Effector memory CD4-positive, alpha-beta T cell (primary cell): Measurements from ENCODE around the gene DES.
"Not testable (repeated sequence)": the region's sequence is repeated elsewhere in the genome, so short reads cannot be mapped to it uniquely, and the experiment has no call there.

ENCODE experiments used
- DNase-seq, 3 donors: peaks; one replicate each; pipeline ENCODE4 v3.0.0-alpha.2; 2020
- H3K27ac ChIP-seq: 2 replicates; pipeline ENCODE4 v1.7.0; 2013; ENCODE audit warnings: mild to moderate bottlenecking, low read length, moderate library complexity; ENCODE audit not compliant: insufficient read depth, poor library complexity, severe bottlenecking
- H3K27me3 ChIP-seq: replicated peaks from 2 replicates; pipeline ENCODE4 v1.7.0; 2013; ENCODE audit warnings: mild to moderate bottlenecking, low read length; ENCODE audit not compliant: insufficient read depth, control insufficient read depth, poor library complexity, severe bottlenecking
- H3K36me3 ChIP-seq: 2 replicates; pipeline ENCODE4 v1.7.0; 2013; ENCODE audit warnings: mild to moderate bottlenecking, low read length, moderate library complexity; ENCODE audit not compliant: control insufficient read depth, insufficient read depth
- H3K4me1 ChIP-seq: 2 replicates; pipeline ENCODE4 v1.7.0; 2013; ENCODE audit warnings: low read length, mild to moderate bottlenecking; ENCODE audit not compliant: control insufficient read depth, insufficient read depth, poor library complexity, severe bottlenecking
- H3K4me3 ChIP-seq: 2 replicates; pipeline ENCODE4 v1.7.0; 2013; ENCODE audit warnings: low read length, low read depth, mild to moderate bottlenecking; ENCODE audit not compliant: insufficient read depth, poor library complexity, severe bottlenecking
- H3K9me3 ChIP-seq: 2 replicates; pipeline ENCODE4 v1.7.0; 2013; ENCODE audit warnings: mild to moderate bottlenecking, low read length, moderate library complexity; ENCODE audit not compliant: control insufficient read depth

Gene DES

DNA sequence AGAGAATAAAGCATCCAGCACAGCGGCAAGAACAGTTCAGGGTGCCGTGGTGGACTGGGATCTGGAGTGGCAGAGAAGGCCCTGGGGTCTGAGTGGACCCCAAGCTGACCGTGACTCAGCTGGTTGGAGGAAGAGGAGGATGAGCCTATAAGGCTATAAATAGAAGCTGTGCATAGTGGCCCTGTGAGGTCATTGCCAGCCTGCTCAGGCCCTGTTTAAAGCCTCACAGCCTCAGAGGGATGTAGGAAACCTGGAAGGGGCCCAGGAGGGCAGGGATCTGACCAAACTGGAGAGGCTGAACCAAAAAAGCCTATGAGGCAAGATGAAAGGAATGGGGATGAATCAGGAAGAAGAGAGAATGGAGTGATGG, 11.3 kb upstream of the DES start:
- no peak for DNase-seq
- Histone ChIP-seq H3K27ac (no peak overlapping the region), H3K4me3 (no peak overlapping the region), H3K4me1 (peaks cover 5% of the 10 kb centered on the region), H3K36me3 (no peaks in the 10 kb centered on the region), H3K27me3 (no peaks in the 10 kb centered on the region), H3K9me3 (no peaks in the 10 kb centered on the region)

DNA sequence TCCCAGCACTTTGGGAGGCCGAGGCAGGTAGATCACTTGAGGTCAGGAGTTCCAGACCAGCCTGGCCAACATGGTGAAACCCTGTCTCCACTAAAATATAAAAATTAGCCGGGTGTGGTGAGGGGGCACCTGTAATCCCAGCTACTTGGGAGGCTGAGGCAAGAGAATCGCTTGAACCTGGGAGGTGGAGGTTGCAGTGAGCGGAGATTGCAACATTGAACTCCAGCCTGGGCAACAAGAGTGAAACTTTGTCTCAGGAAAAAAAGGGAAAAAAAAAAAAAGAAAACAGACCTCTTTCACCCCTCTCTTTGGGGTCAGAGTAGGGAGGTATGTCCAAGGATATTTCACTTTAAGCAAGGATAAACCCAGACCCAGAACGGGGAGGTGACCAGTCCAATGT, 10.8 kb upstream of the DES start:
- DNase-seq, H3K4me3 ChIP-seq, H3K9me3 ChIP-seq, H3K4me1 ChIP-seq, H3K27me3 ChIP-seq, H3K27ac ChIP-seq, H3K36me3 ChIP-seq: not testable (repeated sequence)

DNA sequence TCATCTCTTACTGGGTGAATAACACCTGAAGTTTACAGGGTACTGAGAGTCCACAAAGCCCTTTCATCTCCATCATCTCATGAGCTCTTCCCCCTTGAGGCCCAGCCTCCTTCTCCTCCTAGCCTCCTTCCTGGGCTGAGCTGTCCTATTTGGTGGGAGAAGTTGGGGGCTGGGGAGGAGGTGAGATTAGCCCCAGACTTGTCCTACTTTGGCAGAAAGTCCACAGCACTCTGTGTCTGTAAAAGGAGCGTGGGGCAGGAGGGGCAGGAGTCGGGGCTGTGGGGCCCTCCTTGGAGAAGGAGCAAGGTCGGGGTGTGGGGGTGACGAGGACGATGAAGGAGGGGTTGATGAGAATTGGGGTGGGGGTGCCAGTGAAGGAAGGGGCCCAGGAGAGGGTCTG, 10.0 kb upstream of the DES start:
- Histone ChIP-seq H3K4me1 (peaks cover under 1% of the 10 kb centered on the region), H3K27me3 (no peaks in the 10 kb centered on the region)

DNA sequence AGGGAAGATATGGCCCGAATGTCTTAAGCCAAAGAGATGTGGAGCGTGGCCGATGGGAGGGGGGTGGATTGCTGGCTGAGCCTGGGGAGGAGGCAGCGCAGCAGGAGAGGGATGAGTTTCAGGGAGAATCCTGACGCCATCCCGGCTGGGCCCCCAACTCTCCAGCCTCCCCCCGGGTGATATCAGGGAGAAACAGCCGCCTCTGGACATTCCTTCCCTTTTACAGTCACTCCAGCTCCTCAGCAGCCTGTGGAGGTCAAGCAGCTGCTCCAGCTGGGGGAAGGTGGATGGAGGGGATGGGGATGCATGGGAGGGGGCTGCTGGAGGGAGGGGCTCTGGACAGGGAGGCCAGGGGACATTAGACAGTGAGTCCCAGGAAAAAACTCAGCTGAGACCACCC, 9.5 kb upstream of the DES start:
- H3K27ac ChIP-seq, result no peak overlapping the region

More for the DNA sequence above, 10.0 kb upstream of the DES start:
- no peak for DNase-seq
- H3K36me3 ChIP-seq, result no peaks in the 10 kb centered on the region
- H3K9me3 ChIP-seq, result no peaks in the 10 kb centered on the region
- H3K4me3 ChIP-seq, result no peak overlapping the region
- H3K27ac ChIP-seq, result no peak overlapping the region

DNA sequence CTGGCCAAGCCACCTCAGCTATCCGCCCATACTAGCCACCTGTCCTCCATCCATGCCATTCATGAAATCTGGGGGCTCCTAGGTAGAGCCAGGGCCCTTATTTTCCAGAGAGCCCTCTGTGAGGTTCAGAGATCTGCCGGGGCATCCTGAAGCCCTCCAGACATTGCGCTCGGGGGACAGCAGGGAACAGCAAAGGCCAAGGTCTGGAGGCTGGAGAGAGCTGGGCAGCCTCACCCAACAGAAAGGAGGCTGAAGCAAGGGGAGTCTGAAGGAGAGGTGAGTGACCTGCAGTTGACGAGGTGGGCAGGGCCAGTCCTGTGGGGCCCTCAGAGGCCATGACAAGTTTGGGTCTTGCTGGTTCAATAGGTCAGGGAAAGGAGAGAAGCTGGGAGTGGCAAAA, 8.6 kb upstream of the DES start:
- Histone ChIP-seq H3K36me3 (no peaks in the 10 kb centered on the region), H3K4me3 (no peak overlapping the region), H3K27me3 (no peaks in the 10 kb centered on the region), H3K9me3 (no peaks in the 10 kb centered on the region), H3K27ac (no peak overlapping the region), H3K4me1 (no peaks in the 10 kb centered on the region)
- no peak for DNase-seq

More for the DNA sequence above, 9.5 kb upstream of the DES start:
- H3K4me3 ChIP-seq, result no peak overlapping the region
- H3K27me3 ChIP-seq, result no peaks in the 10 kb centered on the region
- no peaks in the 10 kb centered on the region for H3K36me3 ChIP-seq
- no peak for DNase-seq
- no peaks in the 10 kb centered on the region for H3K9me3 ChIP-seq
- no peaks in the 10 kb centered on the region for H3K4me1 ChIP-seq

DNA sequence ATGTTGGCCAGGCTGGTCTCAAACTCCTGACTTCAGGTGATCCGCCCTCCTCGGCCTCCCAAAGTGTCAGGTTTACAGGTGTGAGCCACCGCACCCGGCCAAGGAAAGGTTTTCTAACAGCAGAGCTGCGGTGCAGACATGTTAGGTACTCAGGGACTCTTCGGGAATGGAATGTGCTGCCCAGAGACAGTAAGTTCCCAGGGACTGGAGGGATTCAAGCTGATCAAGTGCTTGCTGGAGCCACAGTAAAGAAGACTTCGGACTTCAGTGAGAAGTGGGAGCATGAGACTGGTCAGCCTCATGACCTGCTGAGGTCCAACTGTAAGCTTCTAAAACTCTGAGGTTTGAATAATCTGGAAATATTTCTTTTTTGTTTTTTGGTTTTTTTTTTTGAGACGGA, 7.8 kb upstream of the DES start:
- Histone ChIP-seq H3K4me1 (no peaks in the 10 kb centered on the region), H3K9me3 (no peaks in the 10 kb centered on the region), H3K27me3 (no peaks in the 10 kb centered on the region), H3K36me3 (no peaks in the 10 kb centered on the region), H3K4me3 (no peak overlapping the region), H3K27ac (no peak overlapping the region)
- no peak for DNase-seq

DNA sequence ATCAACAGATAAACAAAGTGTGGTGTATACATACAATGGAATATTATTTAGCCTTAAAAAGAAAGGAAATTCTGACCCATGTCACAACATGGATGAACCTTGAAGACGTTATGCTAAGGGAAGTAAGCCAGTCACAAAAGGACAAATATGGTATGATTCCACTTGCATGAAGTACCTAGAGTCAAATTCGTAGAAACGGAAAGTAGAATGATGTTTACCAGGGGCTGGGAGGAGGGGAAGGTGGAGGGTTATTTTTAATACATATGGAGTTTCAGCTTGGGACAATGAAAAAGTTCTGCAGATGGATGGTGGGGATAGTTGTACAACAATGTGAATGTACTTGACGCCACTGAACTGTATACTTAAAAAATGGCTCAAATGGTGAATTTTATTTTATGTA, 3.3 kb upstream of the DES start:
- DNase-seq, result no peak
- Histone ChIP-seq H3K27ac (no peak overlapping the region), H3K36me3 (no peaks in the 10 kb centered on the region), H3K27me3 (peaks cover 16% of the 10 kb centered on the region), H3K4me3 (no peak overlapping the region), H3K4me1 (no peaks in the 10 kb centered on the region), H3K9me3 (no peaks in the 10 kb centered on the region)

DNA sequence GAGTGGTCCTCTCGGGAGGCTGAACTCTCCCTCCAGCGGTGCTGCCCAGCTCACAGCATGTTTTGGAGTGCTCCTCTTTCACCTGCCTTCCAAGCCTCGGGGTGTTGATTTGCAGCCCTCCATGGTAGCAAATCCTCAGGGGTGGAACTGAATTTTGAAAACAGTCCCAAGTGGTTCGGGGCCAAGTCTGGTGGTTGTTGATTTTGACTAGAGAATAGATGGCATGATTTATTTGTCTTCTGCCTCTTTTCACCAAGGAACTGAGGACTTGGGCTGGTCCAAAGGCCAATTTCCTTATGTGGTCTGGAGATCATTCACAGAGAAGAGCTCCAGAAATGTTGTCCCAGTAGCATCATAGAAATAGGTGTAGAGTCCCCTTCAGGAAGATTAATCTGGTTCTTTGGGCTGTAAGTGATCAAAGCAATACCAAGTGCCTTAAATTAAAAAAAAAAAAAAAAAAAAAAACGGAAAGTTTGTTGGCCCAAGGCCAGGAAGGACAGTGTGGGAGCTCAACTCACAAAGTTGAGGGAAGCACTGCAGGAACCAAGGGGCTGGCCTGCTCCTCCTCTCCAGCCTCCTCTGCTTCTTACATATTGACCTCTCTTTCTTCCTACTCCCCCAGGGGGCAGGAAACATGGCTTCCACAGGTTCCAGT, 2.5 kb upstream of the DES start:
- Histone ChIP-seq H3K27me3 (peaks cover 16% of the 10 kb centered on the region), H3K4me1 (no peaks in the 10 kb centered on the region), H3K4me3 (no peak overlapping the region), H3K9me3 (no peaks in the 10 kb centered on the region), H3K36me3 (no peaks in the 10 kb centered on the region), H3K27ac (no peak overlapping the region)
- no peak for DNase-seq

DNA sequence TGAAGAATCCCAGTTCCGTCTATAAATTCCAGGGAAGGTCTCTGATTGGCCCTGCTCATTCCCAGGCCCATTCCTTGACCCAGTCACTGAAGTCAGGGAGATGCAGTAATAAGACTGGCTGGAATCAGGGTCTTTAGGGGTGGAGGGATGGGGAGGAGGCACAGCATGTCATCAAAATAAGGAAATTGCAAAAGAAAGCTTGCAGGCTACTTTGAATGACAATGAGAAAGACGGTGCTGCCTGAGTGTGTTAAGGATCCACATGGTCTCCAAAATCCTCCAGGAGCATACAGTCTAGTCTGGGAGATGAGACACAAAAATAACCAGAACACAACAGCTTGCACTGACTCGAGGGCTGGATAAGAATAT, 2.0 kb upstream of the DES start:
- Histone ChIP-seq H3K27ac (no peak overlapping the region), H3K36me3 (no peaks in the 10 kb centered on the region), H3K27me3 (peaks cover 16% of the 10 kb centered on the region), H3K4me3 (no peak overlapping the region), H3K4me1 (no peaks in the 10 kb centered on the region), H3K9me3 (no peaks in the 10 kb centered on the region)
- DNase-seq, result no peak

DNA sequence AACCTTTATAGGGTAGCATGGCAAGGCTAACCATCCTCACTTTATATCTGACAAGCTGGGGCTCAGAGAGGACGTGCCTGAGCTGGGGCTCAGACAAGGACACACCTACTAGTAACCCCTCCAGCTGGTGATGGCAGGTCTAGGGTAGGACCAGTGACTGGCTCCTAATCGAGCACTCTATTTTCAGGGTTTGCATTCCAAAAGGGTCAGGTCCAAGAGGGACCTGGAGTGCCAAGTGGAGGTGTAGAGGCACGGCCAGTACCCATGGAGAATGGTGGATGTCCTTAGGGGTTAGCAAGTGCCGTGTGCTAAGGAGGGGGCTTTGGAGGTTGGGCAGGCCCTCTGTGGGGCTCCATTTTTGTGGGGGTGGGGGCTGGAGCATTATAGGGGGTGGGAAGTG, 1.2 kb upstream of the DES start:
- Histone ChIP-seq H3K9me3 (no peaks in the 10 kb centered on the region), H3K4me3 (no peak overlapping the region), H3K4me1 (no peaks in the 10 kb centered on the region), H3K27ac (no peak overlapping the region), H3K36me3 (no peaks in the 10 kb centered on the region), H3K27me3 (peaks cover 16% of the 10 kb centered on the region)
- DNase-seq, result no peak

DNA sequence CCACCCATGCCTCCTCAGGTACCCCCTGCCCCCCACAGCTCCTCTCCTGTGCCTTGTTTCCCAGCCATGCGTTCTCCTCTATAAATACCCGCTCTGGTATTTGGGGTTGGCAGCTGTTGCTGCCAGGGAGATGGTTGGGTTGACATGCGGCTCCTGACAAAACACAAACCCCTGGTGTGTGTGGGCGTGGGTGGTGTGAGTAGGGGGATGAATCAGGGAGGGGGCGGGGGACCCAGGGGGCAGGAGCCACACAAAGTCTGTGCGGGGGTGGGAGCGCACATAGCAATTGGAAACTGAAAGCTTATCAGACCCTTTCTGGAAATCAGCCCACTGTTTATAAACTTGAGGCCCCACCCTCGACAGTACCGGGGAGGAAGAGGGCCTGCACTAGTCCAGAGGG, 803 bp upstream of the DES start:
- no peak for DNase-seq
- H3K4me1 ChIP-seq, result no peaks in the 10 kb centered on the region
- H3K36me3 ChIP-seq, result no peaks in the 10 kb centered on the region
- peaks cover 16% of the 10 kb centered on the region for H3K27me3 ChIP-seq
- no peak overlapping the region for H3K4me3 ChIP-seq
- no peaks in the 10 kb centered on the region for H3K9me3 ChIP-seq
- no peak overlapping the region for H3K27ac ChIP-seq
